Spinal cord (tissue), 10 donors: ENCODE data around the gene FIGNL2. TPM values are rescaled to one million over a fixed set of nuclear protein-coding genes. Genes with fewer than 3 reads are reported as not detected.

Experiments
- DNase-seq, 6 donors: peaks; one replicate each; pipeline versions ENCODE4 v3.0.0 to v3.0.0-alpha.2; 2013 to 2015; ENCODE audit warnings: low spot score in 6 of 6, low read depth in 4 of 6
- H3K27ac ChIP-seq: one replicate; pipeline ENCODE4 v1.5.1; 2013; ENCODE audit warnings: low read depth, low read length, control low read depth
- H3K27me3 ChIP-seq: one replicate; pipeline ENCODE4 v1.6.1; 2013; ENCODE audit warnings: low read length; ENCODE audit not compliant: control insufficient read depth, insufficient read depth
- H3K36me3 ChIP-seq: one replicate; pipeline ENCODE4 v1.6.1; 2013; ENCODE audit warnings: low read length; ENCODE audit not compliant: control insufficient read depth, insufficient read depth
- H3K4me1 ChIP-seq: one replicate; pipeline ENCODE4 v1.6.1; 2013; ENCODE audit warnings: low read length; ENCODE audit not compliant: control insufficient read depth, insufficient read depth
- H3K4me3 ChIP-seq: one replicate; pipeline ENCODE4 v1.5.1; 2013; ENCODE audit warnings: low read depth, low read length, control low read depth
- H3K9me3 ChIP-seq: one replicate; pipeline ENCODE4 v1.6.1; 2013; ENCODE audit warnings: low read length; ENCODE audit not compliant: control insufficient read depth, insufficient read depth
- WGBS: methylation state at CpG from one replicate; pipeline ENCODE4 v1.1.5; 2013; ENCODE audit warnings: missing lambda C conversion rate; ENCODE audit not compliant: insufficient coverage; 5-methylcytosine and 5-hydroxymethylcytosine counted together
- polyA plus RNA-seq, 2 donors: library from polyadenylated mRNA; unstranded; fragments of 120-200 nt; gene quantifications; one replicate each; pipeline ENCODE4 v1.2.1, GENCODE V29; 2013; ENCODE audit not compliant: insufficient read length in 2 of 2
- total RNA-seq, 2 donors: library from RNA; depleted of rRNA in 1 of 2; stranded (reverse); fragments of 120-200 nt in 1 of 2; fragments of >200 nt in 1 of 2; gene quantifications; one replicate each; pipeline versions ENCODE4 v1.2.3 to v1.2.4, GENCODE V29; 2013 to 2014
- donor health status: healthy.

The FIGNL2 gene
- total and polyA plus RNA-seq, 4 donors, result 0.40 to 2.4 (median 1.7) TPM

DNA sequence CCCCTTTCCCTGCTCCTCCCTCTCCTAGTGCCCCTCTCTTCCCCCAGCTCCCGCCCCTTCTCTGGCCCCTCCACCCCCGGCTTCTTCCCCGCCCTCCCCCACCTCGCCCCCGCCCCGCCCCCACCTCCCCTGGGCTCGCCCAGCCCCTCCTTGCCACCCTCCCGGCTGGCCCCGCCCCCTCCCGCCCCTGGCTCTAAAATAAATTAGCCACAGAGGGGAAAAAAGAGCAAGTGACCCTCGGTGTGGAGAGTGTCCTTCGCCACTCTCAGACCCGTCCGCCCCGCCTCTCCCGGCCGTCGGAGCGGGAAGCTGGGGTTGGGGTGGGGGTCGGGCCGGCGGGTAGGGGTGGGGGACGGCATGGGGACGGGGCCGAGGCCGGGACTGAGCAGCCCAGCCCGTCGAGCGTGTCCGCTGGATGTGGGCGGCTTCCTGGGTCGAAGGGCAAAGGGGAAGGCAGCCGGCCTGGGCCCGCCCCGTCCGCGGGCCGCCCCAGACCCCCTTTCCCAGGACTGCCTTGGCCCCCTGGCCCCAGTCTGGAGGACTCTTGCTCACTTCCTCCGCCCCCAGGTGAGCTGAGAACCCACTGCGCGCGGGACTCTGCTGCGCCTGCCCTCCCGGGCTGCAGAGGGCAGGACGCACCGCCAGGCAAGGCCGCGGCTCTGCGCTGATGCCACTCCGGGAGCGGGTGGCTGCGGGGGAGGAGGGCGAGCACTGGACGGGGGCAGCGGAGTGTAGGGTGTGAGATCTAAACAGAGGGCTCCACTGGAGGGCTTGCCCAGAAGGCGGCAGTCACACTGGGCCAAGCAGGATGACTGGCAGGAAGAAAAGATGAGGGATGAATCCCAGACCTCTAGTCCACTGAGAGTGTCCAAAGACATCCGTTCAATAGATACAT is 570 bp upstream of the FIGNL2 start:
- peaks cover 3% of the 10 kb centered on the region for H3K27me3 ChIP-seq
- WGBS, result 26% methylated on average over 27 of the region's 57 CpGs
- peaks cover 44% of the 10 kb centered on the region for H3K4me1 ChIP-seq
- H3K4me3 ChIP-seq, result no peak overlapping the region
- peaks cover 4% of the 10 kb centered on the region for H3K36me3 ChIP-seq
- DNase-seq, result peak in 2 of 6 donors; percentile 50 to 77
- H3K27ac ChIP-seq, result peak overlapping the region; percentile 22
- no peaks in the 10 kb centered on the region for H3K9me3 ChIP-seq

DNA sequence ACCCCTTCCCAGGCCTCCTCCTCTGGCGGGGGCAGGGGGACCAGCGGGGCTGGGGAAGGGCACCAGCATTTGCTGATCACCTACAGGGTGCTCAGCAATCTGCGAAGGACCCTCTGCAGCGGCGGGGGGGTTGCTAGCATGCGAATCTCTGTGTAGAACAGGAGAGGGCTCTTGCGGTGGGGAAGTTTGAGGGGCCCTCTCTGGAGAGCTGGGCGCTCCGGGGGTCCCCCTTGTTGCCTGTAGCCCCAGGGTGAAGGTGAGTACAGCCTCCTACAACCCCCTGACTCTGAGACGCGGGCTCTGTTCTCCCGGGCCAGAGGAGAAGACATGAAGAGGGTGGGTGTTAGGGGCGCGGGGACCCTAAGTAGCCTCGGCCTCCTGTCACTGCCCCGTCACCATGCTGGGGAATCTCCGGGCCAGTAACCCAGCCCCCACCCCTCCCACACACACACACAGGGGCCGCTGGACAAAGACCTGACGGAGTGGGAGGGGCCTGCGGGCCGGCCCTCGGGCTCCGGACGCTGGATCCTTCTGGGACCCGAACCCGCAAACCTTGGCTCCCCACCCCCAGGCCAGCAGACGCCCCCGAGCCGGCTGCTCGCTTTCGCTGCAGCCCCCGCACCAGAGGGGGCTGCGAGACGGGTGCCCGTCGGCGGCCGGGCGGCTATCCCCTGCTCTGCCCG is 734 bp downstream of the FIGNL2 start:
- Histone ChIP-seq H3K27ac (peak overlapping the region; percentile 69), H3K4me3 (peak overlapping the region; percentile 72), H3K9me3 (no peaks in the 10 kb centered on the region), H3K36me3 (peaks cover 2% of the 10 kb centered on the region), H3K27me3 (peaks cover 3% of the 10 kb centered on the region), H3K4me1 (peaks cover 44% of the 10 kb centered on the region)
- 0% methylated on average over 34 of the region's 40 CpGs for WGBS
- DNase-seq, result peak in 2 of 6 donors; percentile 52 to 60

DNA sequence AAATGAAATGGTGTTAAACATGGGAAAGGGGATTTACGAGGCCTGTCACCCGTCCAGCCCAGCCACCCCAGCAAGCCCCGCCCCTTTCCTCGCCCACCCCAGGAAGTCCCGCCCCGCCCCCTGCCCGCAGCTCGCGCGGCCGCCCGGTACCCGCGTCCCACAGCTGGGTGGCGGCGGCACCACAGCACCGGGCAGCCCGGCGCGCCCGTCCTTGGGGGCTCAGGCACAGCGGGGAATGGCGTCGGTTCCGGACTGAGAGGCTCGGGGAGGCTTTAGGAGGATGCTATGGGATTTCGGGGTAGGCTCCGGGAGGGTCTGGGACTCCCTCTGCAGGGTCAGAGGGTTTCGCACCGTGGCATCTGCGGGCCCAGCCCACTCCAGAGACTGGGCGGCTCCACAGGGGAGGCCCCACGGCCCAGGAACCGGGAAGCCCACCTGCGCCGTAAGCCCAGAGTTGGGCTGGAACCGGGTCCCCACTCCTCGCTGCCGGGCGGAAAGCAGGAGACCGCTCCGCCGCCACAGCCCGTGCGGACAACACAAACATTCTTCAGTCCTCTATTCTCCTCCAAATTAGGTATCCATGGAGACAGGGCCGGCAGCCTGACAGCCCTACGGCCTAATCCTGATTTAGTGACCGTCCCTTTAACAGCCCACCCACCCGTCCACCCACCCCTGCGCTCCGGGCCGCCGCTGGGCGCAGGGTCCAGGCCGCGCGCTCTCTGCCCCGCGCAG is 1.4 kb downstream of the FIGNL2 start:
- Histone ChIP-seq H3K4me3 (peak overlapping the region; percentile 72), H3K9me3 (no peaks in the 10 kb centered on the region), H3K27me3 (peaks cover 3% of the 10 kb centered on the region), H3K27ac (peak overlapping the region; percentile 85), H3K4me1 (peaks cover 48% of the 10 kb centered on the region), H3K36me3 (no peaks in the 10 kb centered on the region)
- DNase-seq, result peak in 3 of 6 donors; percentile 45 to 90 (median 79)
- WGBS, result under 1% methylated on average over 43 of the region's 59 CpGs

DNA sequence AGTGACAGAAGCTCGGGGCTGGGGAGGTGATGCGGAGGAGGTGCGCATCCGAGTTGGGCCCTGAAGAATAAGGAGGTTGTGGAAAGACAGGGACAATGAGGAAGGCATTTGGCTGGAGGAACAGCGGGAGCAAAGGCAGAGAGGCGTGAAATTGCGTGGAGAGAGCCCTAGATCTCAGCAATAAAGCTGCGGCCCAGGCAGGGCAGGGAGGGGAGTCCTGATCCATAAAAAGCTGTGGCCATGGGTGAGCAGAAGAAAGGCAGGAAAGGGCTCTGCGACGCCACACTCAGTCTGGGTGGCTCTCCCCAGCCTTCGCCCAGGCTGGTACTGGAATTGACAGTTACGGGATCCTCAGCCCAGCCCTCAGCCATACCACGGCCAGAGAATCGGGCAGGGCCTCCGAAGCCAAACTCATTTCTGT is 2.2 kb downstream of the FIGNL2 start:
- WGBS, result 45% methylated on average over 15 of the region's 15 CpGs
- DNase-seq, result peak in 1 of 6 donors; percentile 52
- H3K27ac ChIP-seq, result peak overlapping the region; percentile 85
- H3K27me3 ChIP-seq, result peaks cover 3% of the 10 kb centered on the region
- H3K36me3 ChIP-seq, result no peaks in the 10 kb centered on the region
- peaks cover 54% of the 10 kb centered on the region for H3K4me1 ChIP-seq
- H3K9me3 ChIP-seq, result no peaks in the 10 kb centered on the region
- peak overlapping the region; percentile 72 for H3K4me3 ChIP-seq

DNA sequence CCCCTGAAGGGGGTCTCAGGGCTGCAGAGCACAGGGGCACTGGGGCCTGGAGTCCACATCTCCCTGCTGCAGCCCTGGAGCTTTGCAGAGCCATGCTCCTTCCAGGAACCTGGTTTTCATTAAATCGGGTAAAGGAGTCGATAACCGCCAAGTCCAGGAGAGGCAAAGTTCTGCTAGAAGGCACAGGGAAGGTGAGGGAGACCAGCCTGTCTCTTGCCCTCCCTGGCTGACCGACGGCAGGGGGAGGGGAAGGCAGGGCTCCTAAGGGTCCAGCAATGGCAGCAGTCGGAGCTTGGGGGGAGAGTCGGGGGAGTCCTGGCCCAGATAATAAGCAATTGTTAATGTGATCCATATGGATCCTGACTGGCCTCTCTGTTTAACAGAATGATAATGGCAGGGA is 3.0 kb downstream of the FIGNL2 start:
- H3K36me3 ChIP-seq, result peaks cover 4% of the 10 kb centered on the region
- H3K9me3 ChIP-seq, result no peaks in the 10 kb centered on the region
- H3K27ac ChIP-seq, result no peak overlapping the region
- DNase-seq, result no peak
- peaks cover 54% of the 10 kb centered on the region for H3K4me1 ChIP-seq
- no peak overlapping the region for H3K4me3 ChIP-seq
- peaks cover 3% of the 10 kb centered on the region for H3K27me3 ChIP-seq
- WGBS, result 47% methylated on average over 6 of the region's 7 CpGs

DNA sequence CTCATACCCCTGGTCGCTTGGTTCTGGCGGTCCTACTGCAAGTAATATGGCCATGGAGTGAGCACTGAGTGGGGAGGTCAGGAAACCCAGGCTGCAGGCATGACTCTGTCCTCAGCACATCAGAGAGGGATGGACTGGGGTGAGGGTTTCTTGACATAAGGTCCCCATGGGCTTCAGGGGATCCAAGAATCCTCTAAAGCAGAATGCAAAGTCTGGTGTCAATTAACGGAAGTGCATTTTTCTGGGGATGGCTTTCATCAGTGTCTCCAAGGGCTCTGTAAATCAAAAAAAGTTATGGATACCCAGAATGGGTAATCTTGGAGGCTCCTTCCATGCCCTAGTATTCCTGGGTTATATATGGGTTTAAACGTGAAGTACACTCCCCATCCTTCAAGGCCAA is 3.7 kb downstream of the FIGNL2 start:
- Histone ChIP-seq H3K4me1 (peaks cover 53% of the 10 kb centered on the region), H3K36me3 (peaks cover 6% of the 10 kb centered on the region), H3K27me3 (peaks cover 3% of the 10 kb centered on the region), H3K4me3 (no peak overlapping the region), H3K27ac (no peak overlapping the region), H3K9me3 (no peaks in the 10 kb centered on the region)
- no peak for DNase-seq
- 100% methylated on average over 2 of the region's 4 CpGs for WGBS

DNA sequence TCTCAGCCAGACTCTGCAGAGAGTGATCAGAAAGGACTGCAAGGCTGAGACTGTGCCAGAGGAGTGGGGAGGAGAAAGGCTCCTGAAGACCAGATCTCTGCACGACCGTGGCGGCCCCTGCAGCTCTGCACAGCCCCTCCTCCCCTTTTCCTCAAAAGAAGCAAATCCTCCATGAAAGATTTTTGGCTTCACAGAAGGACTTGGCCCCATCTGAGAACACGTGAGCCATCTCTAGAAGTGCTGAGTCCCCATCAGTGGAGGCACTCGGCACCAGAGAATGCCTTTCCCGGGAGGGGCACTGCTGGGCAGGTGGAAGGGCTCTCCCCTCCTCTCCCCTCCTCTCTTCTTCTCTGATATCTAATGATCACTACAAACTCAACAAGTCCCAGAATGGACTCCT is 6.8 kb downstream of the FIGNL2 start:
- peak in 1 of 6 donors; percentile 75 for DNase-seq
- Histone ChIP-seq H3K27me3 (no peaks in the 10 kb centered on the region), H3K27ac (no peak overlapping the region), H3K36me3 (peaks cover 6% of the 10 kb centered on the region), H3K4me1 (peaks cover 68% of the 10 kb centered on the region), H3K9me3 (no peaks in the 10 kb centered on the region), H3K4me3 (no peak overlapping the region)
- 29% methylated on average over 3 of the region's 6 CpGs for WGBS

DNA sequence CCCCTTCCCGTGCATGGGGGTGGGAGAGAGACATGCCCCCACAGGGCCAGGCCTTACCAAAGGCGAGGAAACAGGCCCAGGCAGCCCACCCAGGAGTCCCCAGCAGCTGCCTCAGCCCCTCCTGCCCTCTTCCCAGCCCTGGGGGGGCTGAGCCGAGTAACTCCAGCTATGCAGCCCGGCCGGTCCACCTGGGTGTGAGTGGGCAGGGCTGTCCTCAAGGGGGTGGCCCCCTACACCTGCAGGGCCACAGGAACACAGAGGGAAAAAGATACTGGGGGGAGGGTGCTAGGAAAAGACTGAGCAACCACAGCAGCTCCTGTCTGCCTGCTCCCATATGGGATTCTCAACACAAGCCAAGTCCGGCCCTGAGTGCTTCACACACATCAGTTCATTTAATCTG is 7.6 kb downstream of the FIGNL2 start:
- H3K27me3 ChIP-seq, result no peaks in the 10 kb centered on the region
- peaks cover 6% of the 10 kb centered on the region for H3K36me3 ChIP-seq
- no peak for DNase-seq
- H3K9me3 ChIP-seq, result no peaks in the 10 kb centered on the region
- H3K4me3 ChIP-seq, result no peak overlapping the region
- 68% methylated on average over 5 of the region's 6 CpGs for WGBS
- H3K27ac ChIP-seq, result no peak overlapping the region
- H3K4me1 ChIP-seq, result peaks cover 63% of the 10 kb centered on the region

DNA sequence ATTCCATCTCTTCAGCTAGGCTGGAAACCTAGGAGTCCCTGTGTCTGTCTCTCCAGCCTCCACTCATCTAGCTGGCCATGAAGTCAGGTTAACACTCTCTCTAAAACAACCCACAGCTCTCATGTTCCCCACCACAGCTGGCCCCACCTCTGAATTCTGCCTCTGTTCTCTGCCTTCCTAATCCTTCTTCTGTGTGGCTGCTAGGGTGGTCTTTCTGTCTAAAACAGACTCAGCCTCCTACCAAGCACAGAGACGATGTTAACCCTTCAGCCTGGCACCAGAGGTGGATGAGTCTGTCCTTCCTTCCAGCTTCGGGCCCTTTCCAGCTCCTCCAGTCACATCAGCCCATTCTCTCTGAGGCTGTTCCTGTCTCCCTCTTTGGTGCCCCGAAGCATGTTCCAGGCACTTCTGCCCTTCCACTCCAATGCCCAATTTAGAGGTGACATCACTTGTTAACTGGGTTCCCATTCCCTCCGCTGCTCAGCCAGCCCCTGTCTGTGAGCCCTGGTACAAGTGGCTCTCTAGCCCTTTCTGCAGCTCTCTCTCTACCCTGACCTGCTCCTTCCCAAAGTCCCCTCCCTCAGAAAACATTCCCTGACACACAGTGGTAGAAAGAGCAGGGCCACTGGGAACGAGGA is 9.1 kb downstream of the FIGNL2 start:
- 66% methylated on average over 4 of the region's 5 CpGs for WGBS
- peak in 1 of 6 donors; percentile 37 for DNase-seq
- Histone ChIP-seq H3K27me3 (no peaks in the 10 kb centered on the region), H3K27ac (no peak overlapping the region), H3K4me3 (no peak overlapping the region), H3K36me3 (peaks cover 8% of the 10 kb centered on the region), H3K9me3 (no peaks in the 10 kb centered on the region), H3K4me1 (peaks cover 54% of the 10 kb centered on the region)
